H7 (cell line): ENCODE measurements around the gene SFN. TPM values are rescaled to one million over a fixed set of nuclear protein-coding genes. Genes with fewer than 3 reads are reported as not detected.

Source experiments
- DNase-seq: peaks from one replicate; pipeline ENCODE4 v3.0.0; 2012
- H3K27me3 ChIP-seq: 2 replicates; pipeline ENCODE4 v1.6.0; 2011; ENCODE audit warnings: mild to moderate bottlenecking, low read length; ENCODE audit not compliant: control insufficient read depth, insufficient read depth
- H3K36me3 ChIP-seq: replicated peaks from 2 replicates; pipeline ENCODE4 v1.5.1; 2011; ENCODE audit warnings: low read length; ENCODE audit not compliant: control insufficient read depth, insufficient read depth
- H3K4me3 ChIP-seq: 2 replicates; pipeline ENCODE4 v1.5.1; 2011; ENCODE audit warnings: low read depth, mild to moderate bottlenecking, control low read depth, low read length, moderate library complexity; ENCODE audit not compliant: insufficient read depth
- total RNA-seq: library from RNA; depleted of rRNA; stranded (reverse); fragments of >200 nt; shearing (Covaris generic); gene quantifications from 2 replicates; pipeline ENCODE4 v1.2.3, GENCODE V29; 2014; rRNA removed

Gene SFN
- total RNA-seq = 7.5 and 11.3 TPM in 2 replicates

DNA sequence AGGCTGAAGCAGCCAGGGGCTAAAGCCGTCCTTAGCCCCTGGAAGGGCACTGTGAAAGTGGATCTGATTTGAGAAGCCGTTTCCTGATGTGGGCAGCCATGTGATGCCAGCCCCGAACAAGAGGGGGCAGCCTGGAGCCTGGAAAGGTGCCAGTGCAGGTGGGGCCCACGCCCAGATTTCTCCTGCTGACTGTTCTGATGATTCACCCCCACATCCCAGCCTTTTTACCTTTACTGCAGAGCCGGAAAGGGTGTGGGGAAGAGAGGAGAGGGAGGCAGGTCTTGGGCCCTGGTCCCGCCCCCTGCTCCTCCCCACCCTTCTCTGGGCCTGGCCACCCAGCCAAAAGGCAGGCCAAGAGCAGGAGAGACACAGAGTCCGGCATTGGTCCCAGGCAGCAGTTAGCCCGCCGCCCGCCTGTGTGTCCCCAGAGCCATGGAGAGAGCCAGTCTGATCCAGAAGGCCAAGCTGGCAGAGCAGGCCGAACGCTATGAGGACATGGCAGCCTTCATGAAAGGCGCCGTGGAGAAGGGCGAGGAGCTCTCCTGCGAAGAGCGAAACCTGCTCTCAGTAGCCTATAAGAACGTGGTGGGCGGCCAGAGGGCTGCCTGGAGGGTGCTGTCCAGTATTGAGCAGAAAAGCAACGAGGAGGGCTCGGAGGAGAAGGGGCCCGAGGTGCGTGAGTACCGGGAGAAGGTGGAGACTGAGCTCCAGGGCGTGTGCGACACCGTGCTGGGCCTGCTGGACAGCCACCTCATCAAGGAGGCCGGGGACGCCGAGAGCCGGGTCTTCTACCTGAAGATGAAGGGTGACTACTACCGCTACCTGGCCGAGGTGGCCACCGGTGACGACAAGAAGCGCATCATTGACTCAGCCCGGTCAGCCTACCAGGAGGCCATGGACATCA is at the start of gene SFN:
TSS of gene SFN (plus strand) at position 369 of the 904 bp plus-strand sequence. CDS start at position 433, 64 bp downstream.
- Histone ChIP-seq H3K27me3 (peaks cover 9% of the 10 kb centered on the region), H3K4me3 (peak within 1 kb of the TSS; percentile 74), H3K36me3 (no peaks in the 10 kb centered on the region)
- DNase-seq = peak; percentile 90

DNA sequence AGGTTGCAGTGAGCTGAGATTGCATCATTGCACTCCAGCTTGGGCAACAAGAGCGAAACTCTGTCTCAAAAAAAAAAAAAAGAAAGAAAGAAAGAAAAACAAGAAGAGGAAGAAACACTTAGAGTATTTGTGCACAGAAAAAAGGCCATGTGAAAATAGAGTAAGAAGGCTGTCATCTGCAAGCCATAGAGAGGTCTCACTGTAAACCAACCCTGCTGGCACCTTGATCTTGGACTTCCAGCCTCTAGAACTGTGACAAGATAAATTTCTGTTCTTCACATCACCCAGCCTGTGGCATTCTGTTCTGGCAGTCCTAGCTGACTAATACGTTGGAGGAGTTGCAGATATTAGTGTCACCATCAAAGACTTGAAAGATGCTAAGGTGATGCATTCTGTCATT is 48.6 kb upstream of the SFN start:
- DNase-seq = no peak
- Histone ChIP-seq H3K27me3 (no peaks in the 10 kb centered on the region), H3K36me3 (no peaks in the 10 kb centered on the region), H3K4me3 (no peak overlapping the region)

DNA sequence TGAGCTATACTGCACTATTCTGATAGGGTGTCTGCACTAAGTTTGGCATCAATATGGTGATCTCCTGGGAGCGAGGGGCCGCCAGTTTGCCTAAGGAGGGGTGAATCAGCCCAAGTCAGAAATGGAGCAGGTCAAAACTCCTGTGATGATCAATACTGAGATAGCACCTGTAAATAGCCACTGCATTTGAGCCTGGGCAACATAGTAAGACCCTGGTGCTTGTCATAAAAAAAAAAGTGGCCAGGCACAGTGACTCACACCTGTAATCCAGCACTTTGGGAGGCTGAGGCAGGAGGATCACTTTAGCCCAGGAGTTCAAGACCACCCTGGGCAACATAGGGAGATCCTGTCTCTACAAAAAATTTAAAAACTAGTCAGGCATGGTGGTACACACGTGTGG is 48.1 kb upstream of the SFN start:
- no peak for DNase-seq
- H3K4me3 ChIP-seq = no peak overlapping the region
- H3K27me3 ChIP-seq = no peaks in the 10 kb centered on the region
- no peaks in the 10 kb centered on the region for H3K36me3 ChIP-seq

DNA sequence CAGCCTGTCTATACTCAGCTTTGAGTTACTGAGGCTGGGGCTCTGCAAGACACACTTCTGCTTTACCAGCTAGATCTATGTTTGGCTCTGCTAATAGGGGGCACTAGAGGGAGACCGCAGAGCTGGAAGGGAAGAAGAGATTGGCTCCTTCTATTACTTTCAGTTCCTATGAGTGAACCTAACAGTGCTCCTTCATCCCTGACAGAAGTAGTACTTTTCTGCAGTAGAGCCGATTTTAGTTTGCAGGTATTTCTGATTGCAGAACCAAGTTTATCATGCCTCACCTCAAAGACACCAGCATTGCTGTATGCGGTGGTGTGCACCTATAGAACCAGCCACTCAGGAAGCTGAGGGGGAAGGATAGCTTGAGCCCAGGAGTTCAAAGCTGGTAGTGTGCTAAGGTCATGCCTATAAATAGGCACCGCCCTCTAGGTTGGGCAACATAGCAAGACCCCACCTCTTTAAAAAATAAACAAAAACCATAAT is 42.1 kb upstream of the SFN start:
- Histone ChIP-seq H3K36me3 (no peaks in the 10 kb centered on the region), H3K27me3 (no peaks in the 10 kb centered on the region), H3K4me3 (no peak overlapping the region)
- peak; percentile 49 for DNase-seq

DNA sequence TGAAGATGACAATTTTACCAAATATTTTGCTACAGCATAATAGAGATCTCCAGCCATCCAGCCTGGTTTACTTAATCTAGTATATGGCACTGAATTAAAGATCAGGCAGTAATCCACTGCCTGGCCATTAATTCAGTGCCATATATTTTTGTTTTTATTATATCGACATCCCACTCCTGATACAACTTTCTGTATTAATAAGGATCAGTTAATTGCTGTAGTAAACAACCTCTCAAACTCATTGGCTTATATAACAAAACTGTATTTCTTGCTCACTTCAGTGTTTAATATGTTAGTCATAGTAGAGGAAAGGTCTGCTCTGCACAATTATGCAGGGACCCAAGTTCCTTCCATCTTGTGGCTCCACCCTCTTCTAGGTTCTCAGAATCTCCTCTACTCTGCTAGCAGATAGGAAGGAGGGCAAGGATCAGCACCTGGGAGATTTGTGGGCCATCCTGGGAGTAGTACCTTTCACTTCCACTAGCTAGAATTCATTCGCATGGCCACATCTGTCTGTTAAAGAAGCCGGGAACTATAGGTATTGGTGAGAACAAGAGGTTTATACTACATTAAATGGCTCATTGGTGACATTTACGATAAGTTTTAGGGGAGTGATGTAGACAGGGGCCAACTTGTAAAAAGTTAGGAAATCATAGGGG is 40.1 kb upstream of the SFN start:
- peak; percentile 52 for DNase-seq
- Histone ChIP-seq H3K36me3 (no peaks in the 10 kb centered on the region), H3K27me3 (no peaks in the 10 kb centered on the region), H3K4me3 (no peak overlapping the region)

DNA sequence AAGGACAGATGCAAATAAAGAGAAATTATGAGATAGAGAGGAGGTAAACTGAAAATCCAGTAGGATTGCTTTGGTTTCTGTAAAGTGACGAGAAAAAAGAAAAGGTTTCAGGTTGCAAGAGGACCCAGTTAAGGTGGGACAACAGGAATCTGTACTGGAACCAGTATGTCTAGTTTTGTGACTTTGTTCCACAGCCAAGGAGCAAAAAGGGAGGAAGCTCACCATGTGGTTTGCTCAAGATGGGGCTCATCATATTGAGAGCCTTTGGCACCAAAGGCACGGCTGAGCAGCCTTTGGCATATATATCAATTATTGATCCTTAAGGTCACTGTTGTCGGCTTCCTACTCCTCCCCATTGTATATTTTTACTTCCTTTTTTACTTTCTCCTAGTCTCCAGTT is 38.2 kb upstream of the SFN start:
- H3K36me3 ChIP-seq = no peaks in the 10 kb centered on the region
- DNase-seq = no peak
- H3K4me3 ChIP-seq = no peak overlapping the region
- H3K27me3 ChIP-seq = no peaks in the 10 kb centered on the region

DNA sequence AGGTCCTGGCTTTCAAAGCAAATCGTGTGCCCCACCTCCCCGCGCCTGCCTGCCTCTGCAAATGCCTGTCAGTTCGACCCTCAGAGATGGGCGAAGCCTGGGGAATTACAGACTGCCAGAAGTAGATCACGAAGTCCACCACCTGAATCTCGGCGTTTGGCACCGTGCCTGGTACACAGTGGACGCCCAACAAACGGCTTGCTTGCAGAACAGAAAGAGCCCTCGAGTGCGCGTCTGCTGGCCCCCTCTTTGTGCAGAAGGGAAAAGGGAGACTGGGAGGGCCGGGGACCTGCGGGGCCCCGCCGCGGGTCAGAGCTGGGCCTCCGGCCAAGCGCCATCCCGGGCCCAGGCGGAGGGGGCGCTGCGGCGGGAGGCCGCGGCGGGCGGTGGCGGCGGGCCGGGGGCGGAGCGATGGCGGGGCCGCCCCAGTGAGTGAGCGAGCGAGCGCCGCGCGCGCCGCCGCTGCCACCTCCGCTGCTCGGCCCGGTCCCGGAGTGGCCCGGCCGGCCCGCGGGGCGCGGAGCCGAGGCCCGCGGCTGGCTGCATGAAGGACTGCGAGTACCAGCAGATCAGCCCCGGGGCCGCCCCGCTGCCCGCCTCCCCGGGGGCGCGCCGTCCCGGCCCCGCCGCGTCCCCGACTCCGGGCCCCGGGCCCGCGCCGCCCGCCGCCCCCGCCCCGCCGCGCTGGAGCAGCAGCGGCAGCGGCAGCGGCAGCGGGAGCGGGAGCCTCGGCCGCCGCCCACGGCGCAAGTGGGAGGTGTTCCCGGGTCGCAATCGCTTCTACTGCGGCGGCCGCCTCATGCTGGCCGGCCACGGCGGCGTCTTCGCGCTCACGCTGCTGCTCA is 36.5 kb upstream of the SFN start, which contains the start of gene ZDHHC18:
TSS of gene ZDHHC18 (plus strand) at position 428 of the 845 bp plus-strand sequence. CDS start at position 545, 117 bp downstream.
- peak; percentile 97 for DNase-seq
- no peaks in the 10 kb centered on the region for H3K27me3 ChIP-seq
- H3K4me3 ChIP-seq = peak within 1 kb of the TSS; percentile 84
- no peaks in the 10 kb centered on the region for H3K36me3 ChIP-seq

DNA sequence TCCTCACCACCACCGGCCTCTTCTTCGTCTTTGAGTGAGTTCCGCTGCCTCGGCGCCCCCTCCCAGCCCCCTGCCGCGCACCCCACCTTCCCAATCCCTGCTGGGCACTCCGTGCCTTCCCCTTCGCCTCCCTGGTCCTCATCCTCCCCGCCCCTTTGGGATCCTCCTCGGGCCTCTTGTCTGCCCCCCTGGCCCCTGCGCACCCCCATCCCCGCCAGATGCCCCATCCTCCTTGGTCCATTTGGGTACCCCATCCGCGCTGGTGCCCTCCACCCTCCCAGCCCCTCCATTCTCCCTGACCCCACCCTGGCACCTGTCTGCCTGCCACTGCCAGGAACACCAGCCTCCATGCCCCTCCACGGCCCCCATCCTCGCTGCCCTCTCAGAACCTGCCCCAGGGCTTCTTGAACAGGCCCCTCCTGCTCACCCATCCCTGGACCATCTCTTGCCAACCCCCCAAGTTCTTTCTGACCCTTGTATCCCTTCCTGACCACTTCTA is 35.8 kb upstream of the SFN start:
- no peak for DNase-seq

GRCh38 chr1:26827663-26828062 is 35.3 kb upstream of the SFN start:
- Histone ChIP-seq H3K4me3 (peak overlapping the region; percentile 84), H3K27me3 (no peaks in the 10 kb centered on the region), H3K36me3 (peaks cover 2% of the 10 kb centered on the region)
- DNase-seq = peak; percentile 70

More for the DNA sequence above, 35.8 kb upstream of the SFN start:
- Histone ChIP-seq H3K27me3 (no peaks in the 10 kb centered on the region), H3K36me3 (no peaks in the 10 kb centered on the region), H3K4me3 (peak overlapping the region; percentile 84)

DNA sequence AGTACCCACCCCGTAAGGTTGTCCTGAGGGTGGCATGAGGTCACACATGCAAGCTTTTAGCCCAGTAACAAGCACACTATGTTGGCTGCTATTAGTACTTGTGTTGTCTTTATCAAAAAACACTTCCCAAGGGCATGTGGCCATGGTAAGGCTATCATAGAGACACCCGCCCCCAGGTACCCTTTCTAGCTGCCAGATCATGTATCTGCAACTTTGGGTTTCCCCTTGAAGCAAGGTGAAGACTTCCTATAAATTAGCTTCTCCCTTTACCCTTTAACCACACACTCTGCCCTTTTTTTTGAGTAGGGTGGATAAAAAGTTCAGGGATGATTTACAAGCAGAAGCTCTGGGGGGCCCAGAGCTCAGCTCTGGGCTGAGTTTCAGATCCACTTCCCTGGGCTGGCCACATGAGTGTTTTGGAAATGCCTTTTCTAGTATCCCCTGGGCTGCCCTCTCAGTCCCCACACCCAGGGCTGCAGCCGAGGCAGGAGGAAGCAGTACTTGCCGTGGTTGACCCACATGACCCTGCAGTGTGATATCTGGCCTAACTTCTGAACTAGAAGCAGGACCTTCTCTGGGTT is 34.4 kb upstream of the SFN start:
- peaks cover 7% of the 10 kb centered on the region for H3K36me3 ChIP-seq
- no peaks in the 10 kb centered on the region for H3K27me3 ChIP-seq
- no peak overlapping the region for H3K4me3 ChIP-seq
- DNase-seq = no peak

GRCh38 chr1:26829184-26829911 is 33.6 kb upstream of the SFN start:
- DNase-seq = no peak
- peaks cover 9% of the 10 kb centered on the region for H3K36me3 ChIP-seq
- no peaks in the 10 kb centered on the region for H3K27me3 ChIP-seq
- no peak overlapping the region for H3K4me3 ChIP-seq

DNA sequence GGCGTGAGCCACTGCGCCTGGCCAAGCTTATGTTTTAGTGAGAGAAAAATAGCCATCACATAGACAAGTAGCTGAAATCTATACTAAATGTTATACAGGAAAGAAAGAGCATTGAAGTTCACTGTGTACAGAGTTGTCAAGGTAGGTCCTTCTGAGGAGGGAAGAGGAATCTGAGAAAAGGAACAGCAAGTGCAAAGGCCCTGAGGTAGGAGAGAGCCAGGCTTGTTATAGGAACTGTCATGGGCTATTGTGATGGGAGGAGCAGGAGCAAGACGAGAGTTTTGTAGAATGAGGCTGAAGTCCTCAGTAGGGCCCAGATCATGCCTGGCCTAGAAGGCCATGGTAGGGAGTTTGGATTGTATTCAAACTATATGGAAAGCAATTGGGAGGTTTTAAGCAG is 31.9 kb upstream of the SFN start:
- DNase-seq = no peak
- H3K4me3 ChIP-seq = no peak overlapping the region
- peaks cover 14% of the 10 kb centered on the region for H3K36me3 ChIP-seq
- no peaks in the 10 kb centered on the region for H3K27me3 ChIP-seq

DNA sequence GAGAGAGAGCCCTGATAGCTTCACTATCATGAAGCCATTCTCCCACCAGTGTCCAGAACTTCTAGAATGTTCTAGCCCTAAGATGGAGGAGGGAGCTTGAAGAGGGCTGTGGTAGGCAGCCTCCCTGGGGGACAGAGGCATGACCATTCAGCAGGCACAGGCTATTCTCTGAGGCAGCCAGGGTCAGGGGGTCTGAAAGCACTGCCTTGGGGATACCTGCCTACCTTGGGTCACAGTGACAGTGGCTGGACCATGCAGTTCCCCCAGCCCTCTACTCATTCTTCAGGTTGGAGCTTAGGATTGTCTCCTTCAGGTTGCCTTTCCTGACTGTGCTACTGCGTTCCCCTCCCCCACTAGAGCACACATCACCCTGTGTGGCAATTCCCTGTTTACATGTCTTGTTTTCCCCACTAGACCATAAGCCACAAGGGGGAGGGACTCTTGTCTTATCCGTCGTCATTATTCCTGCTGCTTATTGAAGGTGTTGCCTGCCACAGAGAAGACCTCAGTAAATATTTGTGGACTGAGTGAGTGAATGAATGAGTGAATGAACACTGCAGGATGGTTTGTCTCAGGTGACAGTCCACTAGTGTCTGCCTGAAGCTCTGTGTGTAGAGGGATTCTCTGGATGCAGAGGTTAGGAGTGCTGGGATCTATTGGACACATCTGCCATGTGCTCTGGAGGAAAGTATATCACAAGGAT is 31.3 kb upstream of the SFN start:
- H3K36me3 ChIP-seq = peaks cover 15% of the 10 kb centered on the region
- no peaks in the 10 kb centered on the region for H3K27me3 ChIP-seq
- H3K4me3 ChIP-seq = no peak overlapping the region
- no peak for DNase-seq
